GM12872 (cell line): ENCODE results near the gene NFYC.

Experiments used
- TF ChIP-seq, protein P1 (sequence below): IDR thresholded peaks from 3 replicates; pipeline ENCODE4 v1.5.1; 2011; ENCODE audit warnings: low read depth, mild to moderate bottlenecking, low read length, moderate library complexity; ENCODE audit not compliant: insufficient read depth

The NFYC gene

DNA sequence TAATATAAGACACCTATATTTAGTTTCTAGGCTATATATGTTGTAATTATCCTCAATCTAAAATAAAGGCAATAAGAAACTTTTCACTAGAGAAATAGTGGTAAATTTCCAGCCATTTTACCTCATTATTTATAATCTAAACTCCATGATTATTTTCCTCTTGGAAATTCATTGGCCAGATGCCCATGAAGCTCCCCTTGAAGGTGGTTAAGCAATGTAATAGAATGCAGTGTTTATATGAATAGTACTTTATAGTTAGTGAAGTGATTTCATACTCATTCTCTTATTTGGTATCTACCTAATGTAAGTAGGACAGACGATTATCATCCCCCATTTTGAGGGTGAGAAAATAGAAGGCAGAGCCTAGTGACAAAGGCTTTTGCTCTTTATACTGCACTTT lies 26.5 kb downstream of the NFYC start:
- TF ChIP-seq, protein P1, sequence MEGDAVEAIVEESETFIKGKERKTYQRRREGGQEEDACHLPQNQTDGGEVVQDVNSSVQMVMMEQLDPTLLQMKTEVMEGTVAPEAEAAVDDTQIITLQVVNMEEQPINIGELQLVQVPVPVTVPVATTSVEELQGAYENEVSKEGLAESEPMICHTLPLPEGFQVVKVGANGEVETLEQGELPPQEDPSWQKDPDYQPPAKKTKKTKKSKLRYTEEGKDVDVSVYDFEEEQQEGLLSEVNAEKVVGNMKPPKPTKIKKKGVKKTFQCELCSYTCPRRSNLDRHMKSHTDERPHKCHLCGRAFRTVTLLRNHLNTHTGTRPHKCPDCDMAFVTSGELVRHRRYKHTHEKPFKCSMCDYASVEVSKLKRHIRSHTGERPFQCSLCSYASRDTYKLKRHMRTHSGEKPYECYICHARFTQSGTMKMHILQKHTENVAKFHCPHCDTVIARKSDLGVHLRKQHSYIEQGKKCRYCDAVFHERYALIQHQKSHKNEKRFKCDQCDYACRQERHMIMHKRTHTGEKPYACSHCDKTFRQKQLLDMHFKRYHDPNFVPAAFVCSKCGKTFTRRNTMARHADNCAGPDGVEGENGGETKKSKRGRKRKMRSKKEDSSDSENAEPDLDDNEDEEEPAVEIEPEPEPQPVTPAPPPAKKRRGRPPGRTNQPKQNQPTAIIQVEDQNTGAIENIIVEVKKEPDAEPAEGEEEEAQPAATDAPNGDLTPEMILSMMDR, result no peak

DNA sequence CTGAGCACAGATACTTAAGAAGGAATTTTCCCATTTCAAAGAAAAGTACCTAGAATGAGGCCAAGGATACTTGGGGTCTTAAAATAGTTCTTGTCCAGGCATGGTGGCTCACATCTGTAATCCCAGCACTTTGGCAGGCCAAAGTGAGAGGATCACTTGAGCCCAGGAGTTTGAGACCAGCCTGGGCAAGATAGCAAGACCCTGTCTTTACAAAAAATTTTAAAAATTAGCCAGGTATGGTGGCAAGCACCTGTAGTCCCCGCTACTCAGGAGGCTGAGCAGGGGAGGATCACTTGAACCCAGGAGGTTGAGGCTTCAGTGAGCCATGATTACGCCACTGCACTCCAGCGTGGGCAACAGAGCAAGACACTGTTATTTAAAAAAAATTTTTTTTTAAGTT lies 29.0 kb downstream of the NFYC start:
- TF ChIP-seq, protein P1, result no peak

DNA sequence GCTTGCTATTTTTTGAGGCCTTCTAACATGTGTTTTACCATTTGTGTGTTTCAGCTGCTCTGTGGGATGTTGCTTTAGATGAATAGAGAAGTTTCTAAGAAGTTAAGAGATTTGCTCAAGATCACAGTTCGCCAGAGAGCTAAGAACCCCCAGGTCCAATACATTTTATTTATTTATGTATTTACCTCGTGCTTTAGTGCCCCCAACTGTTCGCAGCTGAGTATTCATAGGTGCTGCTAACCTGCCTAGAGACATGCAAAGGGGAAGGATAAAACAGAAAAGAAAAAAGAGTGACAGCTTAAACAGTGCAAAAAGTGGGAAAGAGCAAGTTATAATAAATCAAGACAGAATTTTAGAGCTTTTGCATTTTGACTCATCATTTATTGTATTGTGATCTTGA lies 31.1 kb downstream of the NFYC start:
- TF ChIP-seq, protein P1, result no peak

DNA sequence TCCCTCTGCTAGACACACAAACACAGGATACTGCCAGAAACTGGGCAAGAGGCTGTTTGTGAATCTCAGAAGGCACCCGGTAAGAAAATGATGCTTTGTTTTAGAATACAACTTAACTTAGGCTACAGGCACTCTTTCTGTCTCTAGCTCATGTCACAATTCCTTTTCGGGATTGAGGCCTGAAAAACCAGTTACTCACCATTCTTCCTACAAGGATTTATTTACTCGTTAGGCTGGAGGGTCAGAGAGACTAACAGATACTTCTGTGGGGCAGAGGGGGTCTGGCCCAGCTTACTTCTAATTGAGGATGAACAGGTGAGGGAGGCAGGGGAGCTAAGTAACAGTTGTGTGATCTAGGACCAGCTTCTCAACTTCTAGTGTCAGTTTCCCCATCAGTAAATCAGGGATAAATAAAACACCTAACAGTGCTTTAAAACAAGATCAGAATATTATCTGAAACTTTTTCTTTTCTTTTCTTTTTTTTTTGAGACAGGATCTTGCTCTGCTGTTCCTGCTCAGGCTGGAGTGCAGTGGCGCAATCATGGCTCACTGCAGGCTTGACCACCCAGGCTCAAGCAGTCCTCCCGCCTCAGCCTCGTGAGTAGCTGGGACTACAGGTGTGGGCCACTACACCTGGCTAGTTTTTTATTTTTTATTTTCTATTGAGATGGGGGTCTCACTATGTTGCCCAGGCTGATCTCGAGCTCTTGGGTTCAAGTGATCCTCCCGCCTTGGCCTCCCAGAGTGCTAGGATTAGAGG lies 31.9 kb downstream of the NFYC start:
- TF ChIP-seq, protein P1, result no peak

DNA sequence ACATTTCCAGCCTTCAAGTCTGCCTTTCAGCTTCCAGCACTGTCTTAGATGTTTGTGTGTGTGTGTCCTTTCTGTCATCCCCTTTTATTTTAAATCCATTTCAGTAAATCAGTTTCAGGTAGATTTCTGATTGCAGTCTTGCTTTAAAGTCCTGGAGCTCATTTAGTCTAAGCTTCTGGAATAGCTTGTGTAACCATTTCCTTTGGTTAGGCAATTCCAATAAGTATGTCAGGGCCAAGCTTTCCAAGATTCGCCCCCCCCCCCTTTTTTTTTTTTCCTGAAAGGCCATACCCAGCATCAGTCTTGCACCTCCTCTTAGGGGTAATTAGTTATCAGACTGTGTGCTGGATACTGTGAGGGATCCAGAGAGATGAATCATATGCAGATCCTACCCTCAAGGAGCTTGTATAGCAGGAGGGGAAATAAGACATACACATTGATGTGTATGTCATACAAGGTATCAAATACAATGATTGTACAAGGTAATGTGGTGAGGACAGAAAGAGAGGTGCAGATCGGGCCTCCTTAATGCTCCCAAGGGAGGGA lies 41.3 kb downstream of the NFYC start:
- TF ChIP-seq, protein P1, result no peak

DNA sequence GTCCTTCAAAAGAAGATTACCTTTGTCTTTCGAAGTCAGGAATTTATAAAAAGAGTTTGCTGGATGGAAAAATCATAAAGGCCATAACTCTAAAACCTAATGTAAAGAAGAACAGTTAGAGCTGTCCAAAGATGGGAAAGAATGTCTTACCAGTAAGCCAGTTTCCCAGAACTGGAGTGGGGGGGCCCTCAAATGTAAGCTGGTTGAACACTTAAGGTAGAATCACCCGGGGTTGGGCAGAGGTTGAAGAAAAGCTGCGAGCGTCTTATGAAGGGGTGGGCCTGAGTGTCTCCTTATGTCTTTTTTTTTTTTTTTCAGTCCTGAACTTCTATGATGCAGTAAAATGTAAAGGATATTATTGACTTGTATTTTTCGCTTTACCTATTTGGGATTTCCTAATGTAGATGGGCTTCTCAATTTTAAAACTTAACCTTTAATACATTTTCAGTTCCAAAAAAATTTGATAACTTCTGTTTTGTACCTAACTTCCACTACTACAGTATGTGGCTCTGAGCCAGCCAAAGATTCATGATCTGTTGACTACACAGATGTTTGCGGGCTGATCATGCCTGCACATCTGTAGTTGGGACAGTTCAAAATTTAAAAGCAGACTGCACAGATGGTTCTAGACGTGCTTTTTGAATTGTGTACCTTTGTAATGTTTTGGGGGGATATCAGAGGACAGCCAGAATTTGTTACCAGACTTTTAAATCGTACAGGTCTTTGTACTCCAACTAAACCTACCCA lies 43.6 kb downstream of the NFYC start:
- TF ChIP-seq, protein P1, result no peak

DNA sequence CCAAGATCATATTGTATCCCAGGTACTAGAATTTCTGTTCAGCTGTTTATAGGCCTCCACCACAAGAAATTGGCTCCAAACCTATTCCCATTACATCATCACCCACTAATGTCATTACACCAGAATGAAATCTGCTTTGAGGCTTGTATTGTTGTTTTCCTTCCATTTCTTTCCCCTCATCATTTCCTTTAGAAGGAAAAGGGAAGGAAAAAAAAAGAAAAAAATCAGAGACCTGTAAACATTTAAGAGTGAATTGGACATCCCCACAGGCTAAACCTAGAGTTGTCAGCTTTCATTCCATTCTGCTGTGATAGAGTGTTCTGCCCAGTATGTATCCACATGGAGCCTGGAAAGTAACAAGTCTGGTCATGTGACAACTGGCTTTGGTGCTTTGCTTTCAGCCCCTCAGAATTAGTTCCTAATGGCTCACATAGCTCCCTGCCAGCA lies 44.6 kb downstream of the NFYC start:
- TF ChIP-seq, protein P1, result no peak
